DOHH2 (cell line): Measurements from ENCODE around the gene MOB2.

ENCODE experiments used
- H3F3A ChIP-seq: fragments of 200-600 bp; sonication (generic), shearing (Covaris generic); 2 replicates; pipeline ENCODE4 v1.6.0; 2016; ENCODE audit warnings: antibody characterized with exemption, mild to moderate bottlenecking; ENCODE audit not compliant: control insufficient read depth, insufficient read depth
- H3K27ac ChIP-seq: fragments of 200-600 bp; sonication (generic); 2 replicates; pipeline ENCODE4 v1.5.1; 2014; ENCODE audit warnings: low read depth, mild to moderate bottlenecking, low read length, moderate library complexity
- H3K27me3 ChIP-seq: fragments of 200-600 bp; sonication (generic); 2 replicates; pipeline ENCODE4 v1.6.1; 2014; ENCODE audit warnings: mild to moderate bottlenecking, low read length, mixed read lengths; ENCODE audit not compliant: control insufficient read depth
- H3K36me3 ChIP-seq: fragments of 200-600 bp; sonication (generic); 2 replicates; pipeline ENCODE4 v1.6.1; 2014; ENCODE audit warnings: mild to moderate bottlenecking, low read length, moderate library complexity, mixed read lengths; ENCODE audit not compliant: control insufficient read depth
- H3K4me1 ChIP-seq: fragments of 200-600 bp; sonication (generic); 2 replicates; pipeline ENCODE4 v1.6.1; 2014; ENCODE audit warnings: mild to moderate bottlenecking, low read length, mixed read lengths; ENCODE audit not compliant: control insufficient read depth
- H3K4me2 ChIP-seq: fragments of 200-600 bp; sonication (generic); 2 replicates; pipeline ENCODE4 v1.6.0; 2014; ENCODE audit warnings: mild to moderate bottlenecking, low read length, moderate library complexity
- H3K4me3 ChIP-seq: fragments of 200-600 bp; sonication (generic); 2 replicates; pipeline ENCODE4 v1.5.1; 2014; ENCODE audit warnings: mild to moderate bottlenecking, low read length, mixed read lengths
- H3K79me2 ChIP-seq: fragments of 200-600 bp; sonication (generic); 2 replicates; pipeline ENCODE4 v1.6.1; 2014; ENCODE audit warnings: mild to moderate bottlenecking, low read length, mixed read lengths; ENCODE audit not compliant: control insufficient read depth
- H3K9me2 ChIP-seq: fragments of 200-600 bp; sonication (generic); replicated peaks from 2 replicates; pipeline ENCODE4 v1.6.1; 2014; ENCODE audit warnings: mild to moderate bottlenecking, low read length, mixed read lengths; ENCODE audit not compliant: control insufficient read depth
- H3K9me3 ChIP-seq: fragments of 200-600 bp; sonication (generic); 2 replicates; pipeline ENCODE4 v1.6.1; 2014; ENCODE audit warnings: antibody characterized with exemption, low read length, mixed read lengths; ENCODE audit not compliant: control insufficient read depth, insufficient read depth
- H4K20me1 ChIP-seq: fragments of 200-600 bp; sonication (generic); 2 replicates; pipeline ENCODE4 v1.6.0; 2014; ENCODE audit warnings: low read depth, mild to moderate bottlenecking, antibody characterized with exemption, low read length, moderate library complexity; ENCODE audit not compliant: control insufficient read depth, insufficient read depth
- CTCF ChIP-seq: fragments of 200-600 bp; sonication (generic); IDR thresholded peaks from one replicate; pipeline ENCODE4 v1.5.1; 2014; ENCODE audit warnings: antibody characterized with exemption, mild to moderate bottlenecking, low read depth, low read length; ENCODE audit not compliant: poor library complexity, severe bottlenecking
- EZH2phosphoT487 ChIP-seq: fragments of 200-600 bp; sonication (generic); IDR thresholded peaks from 2 replicates; pipeline ENCODE4 v1.6.1; 2017; ENCODE audit warnings: borderline replicate concordance, mild to moderate bottlenecking, antibody characterized with exemption, low read length, moderate library complexity, mixed read lengths

MOB2 gene

GRCh38 chr11:1458340-1459218 is 28.0 kb downstream of the MOB2 start:
- Histone ChIP-seq H3F3A (no peaks in the 10 kb centered on the region), H4K20me1 (no peaks in the 10 kb centered on the region), H3K27ac (no peak overlapping the region), H3K79me2 (no peaks in the 10 kb centered on the region), H3K9me2 (no peaks in the 10 kb centered on the region), H3K9me3 (no peaks in the 10 kb centered on the region), H3K27me3 (no peaks in the 10 kb centered on the region), H3K36me3 (no peaks in the 10 kb centered on the region), H3K4me1 (no peaks in the 10 kb centered on the region), H3K4me3 (no peak overlapping the region), H3K4me2 (no peak overlapping the region)
- TF ChIP-seq EZH2phosphoT487 (no peak), CTCF (peak; percentile 44)

GRCh38 chr11:1457856-1458255 is 28.7 kb downstream of the MOB2 start:
- Histone ChIP-seq H3K9me3 (no peaks in the 10 kb centered on the region), H3K36me3 (no peaks in the 10 kb centered on the region), H3K9me2 (no peaks in the 10 kb centered on the region), H3K27me3 (no peaks in the 10 kb centered on the region), H4K20me1 (no peaks in the 10 kb centered on the region), H3K27ac (no peak overlapping the region), H3F3A (no peaks in the 10 kb centered on the region), H3K79me2 (no peaks in the 10 kb centered on the region), H3K4me1 (no peaks in the 10 kb centered on the region), H3K4me3 (no peak overlapping the region), H3K4me2 (no peak overlapping the region)
- no peak for TF ChIP-seq EZH2phosphoT487
- no peak for TF ChIP-seq CTCF

GRCh38 chr11:1457326-1457680 is 29.3 kb downstream of the MOB2 start:
- no peaks in the 10 kb centered on the region for H3K27me3 ChIP-seq
- H3K4me1 ChIP-seq, result no peaks in the 10 kb centered on the region
- no peaks in the 10 kb centered on the region for H3K79me2 ChIP-seq
- no peaks in the 10 kb centered on the region for H3F3A ChIP-seq
- no peak overlapping the region for H3K4me3 ChIP-seq
- TF ChIP-seq EZH2phosphoT487 (no peak), CTCF (no peak)
- no peak overlapping the region for H3K4me2 ChIP-seq
- H3K36me3 ChIP-seq, result no peaks in the 10 kb centered on the region
- no peak overlapping the region for H3K27ac ChIP-seq
- no peaks in the 10 kb centered on the region for H3K9me2 ChIP-seq
- H4K20me1 ChIP-seq, result no peaks in the 10 kb centered on the region
- H3K9me3 ChIP-seq, result no peaks in the 10 kb centered on the region
